Measurements from ENCODE around the gene SETD3. TPM values are rescaled to one million over a fixed set of nuclear protein-coding genes. Genes with fewer than 3 reads are reported as not detected.

The SETD3 gene
- total RNA-seq, 4 donors from 2014 or later = 135 to 170 (median 148) TPM

- H3K27ac ChIP-seq (replicated peaks in 1 of 4) = no peak overlapping the region
- intact Hi-C loops (cut with DNase I) = no loop called here
- no peaks in the 10 kb centered on the region for H3K27me3 ChIP-seq
- peaks cover 0 to 7% (median 0%) of the 10 kb centered on the region in 4 donors for H3K9me3 ChIP-seq
- no peak for DNase-seq (ENCODE audit: extremely low spot score)
- no peak overlapping the region for H3K4me3 ChIP-seq
- peaks cover 15 to 47% (median 45%) of the 10 kb centered on the region in 4 donors for H3K4me1 ChIP-seq
- 89% methylated on average over 1 of the region's 1 CpG for WGBS
- TF ChIP-seq EP300 (IDR thresholded peaks at IDR 0.05) = no peak
- TF ChIP-seq CTCF (IDR thresholded peaks at IDR 0.05) = no peak
- TF ChIP-seq POLR2AphosphoS5 (IDR thresholded peaks at IDR 0.05) = no peak
- TF ChIP-seq POLR2A (IDR thresholded peaks at IDR 0.05; ENCODE audit: low read depth) = no peak
- H3K36me3 ChIP-seq = peaks cover 0 to 64% (median 37%) of the 10 kb centered on the region in 4 donors
These were observed 48.2 kb downstream of the SETD3 start for GRCh38 chr14:99432485-99432884.

GRCh38 chr14:99431986-99432385 is 48.7 kb downstream of the SETD3 start:
- Histone ChIP-seq H3K4me3 (no peak overlapping the region), H3K4me1 (peaks cover 15 to 43% (median 40%) of the 10 kb centered on the region in 4 donors), H3K27ac (replicated peaks in 1 of 4) (no peak overlapping the region), H3K27me3 (no peaks in the 10 kb centered on the region), H3K36me3 (peaks cover 0 to 66% (median 37%) of the 10 kb centered on the region in 4 donors), H3K9me3 (peaks cover 0 to 7% (median 0%) of the 10 kb centered on the region in 4 donors)
- WGBS = 46% methylated on average over 3 of the region's 3 CpGs
- DNase-seq (ENCODE audit: extremely low spot score) = no peak
- TF ChIP-seq CTCF (IDR thresholded peaks at IDR 0.05) (no peak), POLR2AphosphoS5 (IDR thresholded peaks at IDR 0.05) (no peak), POLR2A (IDR thresholded peaks at IDR 0.05; ENCODE audit: low read depth) (no peak), EP300 (IDR thresholded peaks at IDR 0.05) (no peak)
- intact Hi-C loops (cut with DNase I) = no loop called here

GRCh38 chr14:99430491-99430890 is 50.2 kb downstream of the SETD3 start:
- H3K36me3 ChIP-seq = peaks cover 0 to 59% (median 36%) of the 10 kb centered on the region in 4 donors
- intact Hi-C loops (cut with DNase I) = no loop called here
- H3K4me1 ChIP-seq = peaks cover 15 to 31% (median 27%) of the 10 kb centered on the region in 4 donors

GRCh38 chr14:99427632-99428300 is 52.9 kb downstream of the SETD3 start:
- H3K4me1 ChIP-seq = peaks cover 15 to 28% (median 22%) of the 10 kb centered on the region in 4 donors
- H3K27me3 ChIP-seq = no peaks in the 10 kb centered on the region
- TF ChIP-seq CTCF (IDR thresholded peaks at IDR 0.05) (no peak), POLR2A (IDR thresholded peaks at IDR 0.05; ENCODE audit: low read depth) (no peak), EP300 (IDR thresholded peaks at IDR 0.05) (no peak), POLR2AphosphoS5 (IDR thresholded peaks at IDR 0.05) (no peak)
- peaks cover 0 to 7% (median 0%) of the 10 kb centered on the region in 4 donors for H3K9me3 ChIP-seq
- DNase-seq (ENCODE audit: extremely low spot score) = no peak
- peaks cover 0 to 59% (median 35%) of the 10 kb centered on the region in 4 donors for H3K36me3 ChIP-seq
- no peak overlapping the region for H3K4me3 ChIP-seq
- WGBS = 77% methylated on average over 11 of the region's 11 CpGs
- no peak overlapping the region for H3K27ac ChIP-seq (replicated peaks in 1 of 4)
- intact Hi-C loops (cut with DNase I) = no loop called here

More at GRCh38 chr14:99430491-99430890, 50.2 kb downstream of the SETD3 start:
- 79% methylated on average over 5 of the region's 7 CpGs for WGBS
- Histone ChIP-seq H3K27me3 (no peaks in the 10 kb centered on the region), H3K9me3 (peaks cover 0 to 7% (median 0%) of the 10 kb centered on the region in 4 donors), H3K4me3 (no peak overlapping the region), H3K27ac (replicated peaks in 1 of 4) (no peak overlapping the region)
- no peak for DNase-seq (ENCODE audit: extremely low spot score)
- TF ChIP-seq POLR2A (IDR thresholded peaks at IDR 0.05; ENCODE audit: low read depth) (no peak), EP300 (IDR thresholded peaks at IDR 0.05) (no peak), CTCF (IDR thresholded peaks at IDR 0.05) (peak in 1 of 3 experiments; percentile 31), POLR2AphosphoS5 (IDR thresholded peaks at IDR 0.05) (peak in 1 of 2 donors; percentile 41)
